Neural crest cell (in vitro differentiated cells): ENCODE results near the gene FRRS1. TPM values are rescaled to one million over a fixed set of nuclear protein-coding genes. Genes with fewer than 3 reads are reported as not detected.

Source experiments
- DNase-seq: peaks from one replicate; pipeline ENCODE4 v3.0.0; 2021; ENCODE audit warnings: low read depth, mixed read lengths, low spot score
- H3K27ac Mint-ChIP-seq: one replicate; pipeline ENCODE4 v1.8.0; 2021; ENCODE audit warnings: mild to moderate bottlenecking, mixed read lengths; ENCODE audit not compliant: unreplicated experiment
- H3K27me3 Mint-ChIP-seq: 2 replicates; pipeline ENCODE4 v1.8.0; 2021; ENCODE audit warnings: low read depth, mild to moderate bottlenecking, mixed read lengths
- H3K36me3 Mint-ChIP-seq: 2 replicates; pipeline ENCODE4 v1.8.0; 2021; ENCODE audit warnings: low read depth, mild to moderate bottlenecking, mixed read lengths
- H3K4me1 Mint-ChIP-seq: 2 replicates; pipeline ENCODE4 v1.8.0; 2021; ENCODE audit warnings: mixed read lengths
- H3K4me3 Mint-ChIP-seq: one replicate; pipeline ENCODE4 v1.8.0; 2021; ENCODE audit warnings: mild to moderate bottlenecking, mixed read lengths
- H3K9me3 Mint-ChIP-seq: 2 replicates; pipeline ENCODE4 v1.8.0; 2021; ENCODE audit warnings: mixed read lengths
- CTCF ChIP-seq: fragments of 200-600 bp; sonication (generic); conservative IDR thresholded peaks from 2 replicates; pipeline ENCODE4 v1.5.0; 2021; ENCODE audit warnings: antibody characterized with exemption, mild to moderate bottlenecking
- total RNA-seq: library from RNA; stranded (reverse); gene quantifications from 2 replicates; pipeline ENCODE4 v1.2.1, GENCODE V29; 2021

The FRRS1 gene
- total RNA-seq, 1 donor from 2014 or later, result 8.2 TPM

- no peak for TF ChIP-seq CTCF
- no peaks in the 10 kb centered on the region for H3K27me3 Mint-ChIP-seq
- no peaks in the 10 kb centered on the region for H3K9me3 Mint-ChIP-seq
- H3K4me1 Mint-ChIP-seq, result peaks cover 6% of the 10 kb centered on the region
- peaks cover 11% of the 10 kb centered on the region for H3K36me3 Mint-ChIP-seq
- H3K27ac Mint-ChIP-seq, result no peak overlapping the region
- no peak overlapping the region for H3K4me3 Mint-ChIP-seq
- no peak for DNase-seq
Measured at GRCh38 chr1:99740141-99740540, 26.3 kb downstream of the FRRS1 start.

DNA sequence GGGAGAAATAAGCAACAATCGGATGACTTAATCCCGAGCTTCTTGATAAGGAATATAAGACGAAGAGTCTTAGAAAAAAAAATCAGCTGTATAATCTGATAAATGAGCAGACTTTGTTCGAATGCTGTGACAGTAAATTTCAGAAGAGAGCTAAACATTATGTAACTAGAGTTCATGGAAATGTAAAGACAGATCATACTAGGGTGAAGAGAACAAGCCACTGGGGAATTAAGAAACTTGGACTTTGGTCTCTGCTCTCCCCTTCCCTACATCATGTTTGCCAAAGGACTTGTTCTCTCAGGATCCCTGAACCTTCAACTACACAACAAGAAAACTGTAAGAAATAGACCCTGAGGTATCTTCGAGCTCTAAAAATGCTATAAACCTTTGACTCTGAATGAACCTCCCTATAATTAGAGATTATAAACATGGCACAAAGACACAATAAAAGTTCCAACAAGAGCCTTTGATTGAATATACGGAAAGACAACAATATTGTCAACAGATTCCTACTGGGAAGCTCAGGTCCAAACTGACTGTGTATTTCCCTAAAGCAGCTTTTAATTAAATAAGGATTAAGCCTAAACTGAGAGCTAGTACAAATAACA, 27.5 kb downstream of the FRRS1 start:
- Mint-ChIP-seq H3K4me1 (peaks cover 6% of the 10 kb centered on the region), H3K36me3 (peaks cover 12% of the 10 kb centered on the region), H3K27ac (no peak overlapping the region), H3K9me3 (no peaks in the 10 kb centered on the region), H3K4me3 (no peak overlapping the region), H3K27me3 (no peaks in the 10 kb centered on the region)
- DNase-seq, result no peak
- TF ChIP-seq CTCF, result no peak

DNA sequence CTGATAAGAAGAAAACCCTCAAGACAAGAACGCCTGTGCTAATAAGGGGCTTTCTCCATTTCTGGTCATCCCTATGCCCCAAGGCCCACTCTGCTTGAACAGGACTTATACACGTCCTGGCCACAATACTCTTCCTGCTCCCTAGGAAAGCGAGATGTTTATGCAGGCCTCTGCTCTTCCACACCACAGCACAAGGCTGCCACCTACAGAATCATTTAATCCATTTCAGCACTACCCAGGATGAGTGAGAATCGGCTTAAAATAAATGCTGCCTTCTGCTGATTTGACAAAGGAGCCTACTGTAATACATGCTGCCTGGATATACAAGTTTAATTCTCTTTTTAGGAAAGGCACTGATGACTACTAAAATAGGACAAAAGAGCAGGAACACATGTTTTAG, 29.4 kb downstream of the FRRS1 start:
- no peak overlapping the region for H3K4me3 Mint-ChIP-seq
- peaks cover 12% of the 10 kb centered on the region for H3K36me3 Mint-ChIP-seq
- DNase-seq, result no peak
- no peaks in the 10 kb centered on the region for H3K27me3 Mint-ChIP-seq
- peak; percentile 55 for TF ChIP-seq CTCF
- peaks cover 14% of the 10 kb centered on the region for H3K4me1 Mint-ChIP-seq
- H3K27ac Mint-ChIP-seq, result no peak overlapping the region
- no peaks in the 10 kb centered on the region for H3K9me3 Mint-ChIP-seq

- peaks cover 7% of the 10 kb centered on the region for H3K36me3 Mint-ChIP-seq
- no peaks in the 10 kb centered on the region for H3K9me3 Mint-ChIP-seq
- peaks cover 14% of the 10 kb centered on the region for H3K4me1 Mint-ChIP-seq
- no peak for DNase-seq
- TF ChIP-seq CTCF, result no peak
- H3K4me3 Mint-ChIP-seq, result no peak overlapping the region
- no peaks in the 10 kb centered on the region for H3K27me3 Mint-ChIP-seq
- no peak overlapping the region for H3K27ac Mint-ChIP-seq
Measured at GRCh38 chr1:99735852-99736251, 30.6 kb downstream of the FRRS1 start.

DNA sequence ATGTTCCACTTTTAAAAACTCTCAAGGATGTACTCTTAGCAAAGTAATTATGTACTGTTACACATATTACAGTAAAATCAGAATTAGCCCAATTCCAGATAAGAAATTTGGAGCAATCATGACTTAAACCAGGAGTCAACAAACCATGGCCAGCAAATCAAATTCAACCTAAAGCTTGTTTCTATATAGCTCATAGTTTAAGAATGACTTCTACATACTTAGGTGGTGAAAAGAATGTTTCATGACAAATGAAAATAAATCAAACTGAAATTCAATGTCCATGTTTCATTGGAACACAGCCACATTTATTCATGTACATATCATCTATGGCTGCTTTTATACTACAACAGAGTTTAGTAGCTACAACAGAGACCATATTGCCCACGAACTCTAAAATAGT, 35.1 kb downstream of the FRRS1 start:
- no peaks in the 10 kb centered on the region for H3K9me3 Mint-ChIP-seq
- H3K27me3 Mint-ChIP-seq, result no peaks in the 10 kb centered on the region
- H3K36me3 Mint-ChIP-seq, result peaks cover 5% of the 10 kb centered on the region
- DNase-seq, result no peak
- peaks cover 21% of the 10 kb centered on the region for H3K4me1 Mint-ChIP-seq
- TF ChIP-seq CTCF, result no peak
- H3K27ac Mint-ChIP-seq, result no peak overlapping the region
- H3K4me3 Mint-ChIP-seq, result no peak overlapping the region
